ENCODE results near the gene MGAT5B. TPM values are rescaled to one million over a fixed set of nuclear protein-coding genes. Genes with fewer than 3 reads are reported as not detected.

The MGAT5B gene
- total RNA-seq, 1 experiment from 2014 or later = 4.4 TPM

DNA sequence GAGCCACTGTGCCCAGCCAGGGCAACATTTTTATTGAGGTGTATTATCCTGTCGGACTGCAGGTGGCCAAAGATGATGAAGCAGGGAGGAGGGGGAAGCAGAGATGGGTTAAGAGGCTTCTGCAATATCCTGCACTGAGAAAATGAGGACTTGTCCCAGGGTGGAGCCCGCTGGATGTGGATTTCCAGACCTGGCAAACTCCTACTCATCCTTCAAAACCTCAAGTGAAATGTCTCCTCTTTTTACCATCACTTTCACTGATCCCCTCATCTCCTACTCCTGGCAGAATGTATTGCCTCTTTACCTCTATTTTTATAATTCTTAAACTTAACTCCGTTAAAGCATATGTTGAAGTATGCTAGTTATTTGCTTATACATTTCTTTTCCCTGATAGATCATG lies 60.9 kb downstream of the MGAT5B start (continued):
- TF ChIP-seq REST (IDR thresholded peaks at IDR 0.05; ENCODE audit: low read depth) (no peak), RAD21 (IDR thresholded peaks at IDR 0.05; ENCODE audit: low read depth) (no peak), JUND (IDR thresholded peaks at IDR 0.05) (no peak), EGR1 (IDR thresholded peaks at IDR 0.05; ENCODE audit: low read depth) (no peak), EZH2phosphoT487 (IDR thresholded peaks at IDR 0.05; ENCODE audit: borderline replicate concordance) (no peak), MAX (IDR thresholded peaks at IDR 0.05) (no peak), ZFX (IDR thresholded peaks at IDR 0.05) (no peak), YY1 (IDR thresholded peaks at IDR 0.05; ENCODE audit: extremely low read depth, insufficient replicate concordance, low read depth, low read length) (no peak)

DNA sequence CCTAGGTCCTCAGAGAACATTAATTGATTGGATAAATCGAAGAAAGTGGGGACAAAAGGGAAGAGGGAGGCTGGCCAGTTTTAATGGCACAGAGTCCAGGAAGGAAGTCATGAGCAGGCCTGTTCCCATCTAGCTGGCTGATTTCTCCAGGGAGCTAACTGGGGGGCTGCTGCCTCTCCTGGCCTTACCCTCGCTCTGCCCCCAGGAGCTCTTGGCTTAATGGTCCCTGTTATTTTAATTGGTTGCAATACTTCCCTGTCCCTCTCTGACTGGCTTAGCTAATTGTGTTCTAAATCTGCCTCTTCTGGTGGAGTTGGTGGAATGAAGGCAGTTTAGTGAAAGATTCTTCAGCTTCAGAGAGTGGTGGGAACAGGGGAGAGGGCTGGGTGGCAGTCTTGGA lies 61.4 kb downstream of the MGAT5B start:
- no peak for DNase-seq (ENCODE audit: low read depth, low spot score)
- TF ChIP-seq EGR1 (IDR thresholded peaks at IDR 0.05; ENCODE audit: low read depth) = no peak
- no peak for TF ChIP-seq REST (IDR thresholded peaks at IDR 0.05; ENCODE audit: low read depth)
- TF ChIP-seq EZH2 (IDR thresholded peaks at IDR 0.05) = no peak
- no peak for TF ChIP-seq EZH2phosphoT487 (IDR thresholded peaks at IDR 0.05; ENCODE audit: borderline replicate concordance)
- no peak for TF ChIP-seq MAX (IDR thresholded peaks at IDR 0.05)
- TF ChIP-seq, protein P1, sequence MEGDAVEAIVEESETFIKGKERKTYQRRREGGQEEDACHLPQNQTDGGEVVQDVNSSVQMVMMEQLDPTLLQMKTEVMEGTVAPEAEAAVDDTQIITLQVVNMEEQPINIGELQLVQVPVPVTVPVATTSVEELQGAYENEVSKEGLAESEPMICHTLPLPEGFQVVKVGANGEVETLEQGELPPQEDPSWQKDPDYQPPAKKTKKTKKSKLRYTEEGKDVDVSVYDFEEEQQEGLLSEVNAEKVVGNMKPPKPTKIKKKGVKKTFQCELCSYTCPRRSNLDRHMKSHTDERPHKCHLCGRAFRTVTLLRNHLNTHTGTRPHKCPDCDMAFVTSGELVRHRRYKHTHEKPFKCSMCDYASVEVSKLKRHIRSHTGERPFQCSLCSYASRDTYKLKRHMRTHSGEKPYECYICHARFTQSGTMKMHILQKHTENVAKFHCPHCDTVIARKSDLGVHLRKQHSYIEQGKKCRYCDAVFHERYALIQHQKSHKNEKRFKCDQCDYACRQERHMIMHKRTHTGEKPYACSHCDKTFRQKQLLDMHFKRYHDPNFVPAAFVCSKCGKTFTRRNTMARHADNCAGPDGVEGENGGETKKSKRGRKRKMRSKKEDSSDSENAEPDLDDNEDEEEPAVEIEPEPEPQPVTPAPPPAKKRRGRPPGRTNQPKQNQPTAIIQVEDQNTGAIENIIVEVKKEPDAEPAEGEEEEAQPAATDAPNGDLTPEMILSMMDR (IDR thresholded peaks at IDR 0.05 in 2 of 3, conservative IDR thresholded peaks at IDR 0.05 in 1 of 3; ENCODE audit: borderline replicate concordance in 1 of 3, insufficient read depth in 1 of 3, low read depth in 2 of 3, low read length in 2 of 3) = no peak
- no peak for TF ChIP-seq YY1 (IDR thresholded peaks at IDR 0.05; ENCODE audit: extremely low read depth, insufficient replicate concordance, low read depth, low read length)
- no peak for TF ChIP-seq POLR2A (IDR thresholded peaks at IDR 0.05; ENCODE audit: borderline replicate concordance, extremely low read depth, insufficient read depth, insufficient read length)
- TF ChIP-seq ZNF274 (IDR thresholded peaks at IDR 0.05; ENCODE audit: low read depth, low read length) = no peak
- TF ChIP-seq ZFX (IDR thresholded peaks at IDR 0.05) = no peak
- no peak for TF ChIP-seq SP1 (IDR thresholded peaks at IDR 0.05; ENCODE audit: low read depth)
- no peak for TF ChIP-seq CEBPB (IDR thresholded peaks at IDR 0.05; ENCODE audit: low read depth)
- TF ChIP-seq JUND (IDR thresholded peaks at IDR 0.05) = no peak
- TF ChIP-seq SIN3A (IDR thresholded peaks at IDR 0.05; ENCODE audit: low read depth) = no peak
- TF ChIP-seq POLR2AphosphoS5 (IDR thresholded peaks at IDR 0.05; ENCODE audit: low read depth, low read length) = no peak

More for the DNA sequence above, 61.4 kb downstream of the MGAT5B start:
- ChIA-PET RAD21 (ENCODE audit: low non-redundant PET in 1 of 2, low total read pairs in 2 of 2, uncharacterized antibody in 2 of 2, unreplicated experiment in 2 of 2) (no interaction called here), POLR2A (no interaction called here), CTCF (no interaction called here)
- BruUV-seq (replicated peaks) = no TSS peak
- 0 out of 2 replicates have a peak, but pooled peaks cover 3% of the 10 kb centered on the region for H3K27me3 ChIP-seq (ENCODE audit: insufficient read depth, low read length)
- H3K4me1 ChIP-seq (ENCODE audit: control insufficient read depth in 1 of 2, insufficient read depth in 2 of 2, low read length in 2 of 2) = no peaks in the 10 kb centered on the region
- no peaks in the 10 kb centered on the region for H4K20me1 ChIP-seq (ENCODE audit: insufficient read depth)
- no peak overlapping the region for H3K27ac ChIP-seq (ENCODE audit: low read depth, low read length)
- no peaks in the 10 kb centered on the region for H3K79me2 ChIP-seq (ENCODE audit: insufficient read depth, low read length)
- H3K9me2 ChIP-seq (ENCODE audit: insufficient read depth) = no peaks in the 10 kb centered on the region
- no peak overlapping the region for H3K4me3 ChIP-seq (replicated peaks in 1 of 2; ENCODE audit: low read depth in 1 of 2, low read length in 2 of 2)
- intact Hi-C loops (cut with micrococcal nuclease) = no loop called here
- no peaks in the 10 kb centered on the region for H3K9me3 ChIP-seq (ENCODE audit: control insufficient read depth in 1 of 2, insufficient read depth in 1 of 2, low read depth in 1 of 2, low read length in 2 of 2)
- no peak overlapping the region for H2AFZ ChIP-seq (ENCODE audit: low read depth, low read length, poor library complexity, severe bottlenecking)
- no peak for ATAC-seq
- no peak overlapping the region for H3K9ac ChIP-seq (ENCODE audit: low read length)
- H3K4me2 ChIP-seq (ENCODE audit: low read length) = no peak overlapping the region
- no peaks in the 10 kb centered on the region for H3K36me3 ChIP-seq (ENCODE audit: control insufficient read depth in 1 of 2, insufficient read depth in 2 of 2, low read length in 2 of 2)
